GM19238 (cell line): ENCODE measurements around the gene PLEKHN1.

ENCODE experiments used
- DNase-seq: peaks from one replicate; pipeline ENCODE4 v3.0.0; 2011; ENCODE audit warnings: low spot score; ENCODE audit not compliant: insufficient read length

The PLEKHN1 gene

GRCh38 chr1:1024771-1025699 lies 58.8 kb downstream of the PLEKHN1 start:
- DNase-seq, result no peak
